HG03039 (cell line): ENCODE results near the gene FBXL13.
"Not testable (repeated sequence)": the region's sequence is repeated elsewhere in the genome, so short reads cannot be mapped to it uniquely, and the experiment has no call there.

Source experiments
- ATAC-seq: cut with Tn5 transposase; IDR thresholded peaks from one replicate; pipeline ENCODE4 v1.9.1; 2021; ENCODE audit warnings: mild to moderate bottlenecking, moderate library complexity; ENCODE audit not compliant: unreplicated experiment

The FBXL13 gene

DNA sequence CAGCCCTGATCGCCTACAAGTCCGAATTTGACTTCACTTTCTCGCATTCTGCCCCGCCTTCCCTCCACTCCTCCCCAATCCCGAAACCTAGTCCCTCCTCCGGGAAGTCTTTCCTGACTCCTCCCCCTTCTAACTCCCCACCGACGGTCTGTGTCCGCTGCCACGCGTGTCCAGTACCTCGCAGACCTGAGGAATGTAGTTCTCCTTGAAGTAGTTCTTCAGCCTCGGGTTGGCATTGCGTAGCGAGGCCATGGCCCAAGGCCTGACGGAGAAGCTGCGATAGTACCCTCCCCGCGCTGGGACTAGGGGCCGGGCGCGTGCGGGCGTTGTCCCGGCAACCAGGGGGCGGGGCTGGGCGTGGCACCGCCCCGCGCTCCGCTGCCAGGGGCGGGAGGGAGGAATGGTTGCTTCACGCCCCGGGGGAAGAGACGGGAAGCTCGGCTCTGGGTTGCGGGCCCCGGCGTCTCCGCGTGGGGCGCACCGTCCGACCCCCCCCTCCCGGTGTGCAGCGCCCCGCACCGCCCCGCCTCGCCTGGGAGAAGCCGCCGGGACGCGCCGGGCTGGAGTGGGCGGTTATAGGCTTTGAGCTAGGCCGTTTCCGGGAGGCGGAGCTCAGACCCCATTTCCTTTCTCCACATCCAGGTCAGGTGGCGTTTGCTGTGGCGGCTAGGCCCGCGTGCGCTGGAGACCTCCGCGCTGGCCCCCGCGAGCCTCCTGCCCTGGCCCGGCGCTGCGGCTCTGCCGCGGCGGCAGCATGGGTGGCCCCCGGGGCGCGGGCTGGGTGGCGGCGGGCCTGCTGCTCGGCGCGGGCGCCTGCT, at the start of gene FBXL13, which contains the start of gene ARMC10:
Gene FBXL13 (minus strand): TSS at position 278 of the 818 bp plus-strand sequence.
Gene ARMC10 (plus strand): TSS at position 622 of the 818 bp plus-strand sequence. CDS start 133 bp downstream, at position 755.
- peak; percentile 90 for ATAC-seq

DNA sequence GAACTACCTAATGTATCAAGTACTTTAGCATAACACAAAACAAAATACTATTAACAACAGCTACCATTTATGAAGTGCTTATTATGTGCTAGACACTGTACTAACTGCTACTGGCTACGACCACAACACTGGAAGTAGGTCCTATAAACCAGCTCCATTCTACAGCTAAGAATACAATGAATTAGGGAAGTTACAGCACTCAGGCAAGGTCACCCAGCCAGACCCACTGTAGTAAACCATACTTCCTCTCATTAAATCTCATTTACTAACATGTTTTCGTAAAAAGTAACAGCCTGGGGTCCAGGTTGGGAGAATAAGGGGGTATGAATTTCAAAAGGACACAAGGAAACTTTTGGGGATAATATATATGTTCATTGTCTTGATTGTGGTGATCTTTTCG, 48.9 kb upstream of the FBXL13 start:
- no peak for ATAC-seq

DNA sequence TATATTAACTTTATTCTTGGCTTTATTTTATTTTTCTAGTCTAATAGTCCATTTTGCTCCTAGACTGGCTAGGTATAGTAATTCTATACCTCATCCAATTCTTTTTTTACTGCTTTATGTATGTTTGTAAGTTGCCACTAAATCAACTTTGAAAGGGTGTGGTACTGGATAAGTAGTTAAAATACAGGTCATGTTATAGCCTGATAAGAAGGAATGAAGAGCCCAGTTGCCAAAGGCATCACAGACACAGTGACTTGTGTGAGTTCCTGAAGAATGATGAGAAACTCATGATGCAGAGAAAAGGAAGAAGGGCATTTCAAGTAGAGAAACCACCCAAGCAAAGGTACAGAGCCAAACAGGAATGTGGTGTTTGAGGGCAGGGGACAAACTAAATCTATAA, 47.0 kb upstream of the FBXL13 start:
- ATAC-seq: no peak

DNA sequence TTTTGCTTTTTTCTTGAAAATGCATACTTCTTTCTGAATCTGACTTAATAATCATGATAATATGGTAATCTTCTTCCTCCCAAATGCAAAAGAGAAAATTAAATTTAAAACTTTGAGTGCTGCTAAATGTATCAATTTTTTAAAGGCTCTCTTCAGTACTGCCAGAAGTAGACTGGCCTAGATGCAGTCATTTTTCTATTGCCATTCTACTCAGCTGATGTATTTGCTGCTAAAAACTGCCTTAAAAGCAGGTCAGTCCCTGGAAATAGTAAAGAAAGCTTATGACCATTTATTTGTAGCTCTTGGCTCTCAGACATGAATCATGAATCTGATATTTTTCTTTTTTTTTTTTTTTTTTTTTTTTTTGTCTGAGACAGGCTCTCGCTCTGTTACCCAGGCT, 45.8 kb upstream of the FBXL13 start:
- ATAC-seq: no peak

GRCh38 chr7:103119791-103120291, 45.2 kb upstream of the FBXL13 start:
- no peak for ATAC-seq

- ATAC-seq: no peak
Observed at GRCh38 chr7:103117465-103117864, 42.9 kb upstream of the FBXL13 start.

GRCh38 chr7:103116991-103117390, 42.4 kb upstream of the FBXL13 start:
- ATAC-seq: no peak

- ATAC-seq: no peak
Observed at GRCh38 chr7:103116511-103116910, 41.9 kb upstream of the FBXL13 start.

GRCh38 chr7:103115771-103116170, 41.2 kb upstream of the FBXL13 start:
- no peak for ATAC-seq

DNA sequence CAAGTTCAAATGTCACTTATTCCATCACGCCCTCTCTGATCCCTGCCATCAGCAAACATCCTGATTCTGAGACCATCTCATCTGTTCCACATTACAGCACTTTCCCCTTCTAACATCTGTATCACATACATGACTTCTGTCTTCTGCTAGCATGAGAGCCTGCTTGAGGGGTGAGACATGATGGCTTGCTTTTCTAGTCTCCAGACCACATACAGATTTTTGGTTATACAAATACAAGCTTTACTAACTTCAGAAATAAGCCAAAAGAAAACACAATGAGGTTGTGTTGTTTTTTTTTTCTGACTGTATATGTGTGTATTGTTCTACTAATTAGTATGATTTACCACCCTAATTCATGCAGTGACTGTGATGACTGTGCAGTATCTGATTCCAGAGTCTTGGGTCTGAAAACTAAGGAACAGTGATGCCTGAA, 40.0 kb upstream of the FBXL13 start:
- ATAC-seq: no peak

DNA sequence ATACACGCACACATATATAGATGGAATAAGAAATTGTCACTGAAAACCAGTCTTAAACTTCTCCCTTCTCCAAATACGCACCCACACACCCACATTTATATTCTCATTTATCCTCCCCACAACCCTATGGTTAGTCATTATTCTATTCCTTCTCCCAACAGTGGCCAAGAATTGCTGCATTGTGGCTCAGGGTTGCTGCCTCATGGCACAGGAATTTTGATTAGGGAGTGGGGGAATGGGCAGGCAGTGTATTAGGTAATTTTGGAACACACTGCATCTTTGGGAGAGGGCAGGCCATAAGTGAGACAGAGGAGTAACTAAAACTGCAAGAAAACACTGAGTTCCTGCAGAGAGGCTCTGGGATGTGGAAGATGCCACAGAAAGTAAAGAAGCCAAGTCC, 38.6 kb upstream of the FBXL13 start:
- no peak for ATAC-seq

DNA sequence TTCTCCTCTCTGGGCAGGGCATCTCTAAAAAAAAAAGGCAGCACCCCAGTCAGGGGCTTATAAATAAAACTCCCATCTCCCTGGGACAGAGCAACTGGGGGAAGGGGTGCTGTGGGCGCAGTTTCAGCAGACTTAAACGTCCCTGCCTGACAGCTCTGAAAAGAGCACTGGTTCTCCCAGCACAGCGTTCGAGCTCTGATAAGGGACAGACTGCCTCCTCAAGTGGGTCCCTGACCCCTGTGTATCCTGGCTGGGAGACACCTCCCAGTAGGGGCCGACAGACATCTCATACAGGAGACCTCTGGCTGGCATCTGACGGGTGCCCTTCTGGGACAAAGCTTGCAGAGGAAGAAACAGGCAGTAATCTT, 32.1 kb upstream of the FBXL13 start:
- ATAC-seq: not testable (repeated sequence)

- ATAC-seq: no peak
Observed at GRCh38 chr7:103106005-103106702, 31.6 kb upstream of the FBXL13 start.

- ATAC-seq: no peak
Observed at GRCh38 chr7:103101543-103101942, 26.9 kb upstream of the FBXL13 start.

- no peak for ATAC-seq
Observed at GRCh38 chr7:103100348-103100747, 25.8 kb upstream of the FBXL13 start.

DNA sequence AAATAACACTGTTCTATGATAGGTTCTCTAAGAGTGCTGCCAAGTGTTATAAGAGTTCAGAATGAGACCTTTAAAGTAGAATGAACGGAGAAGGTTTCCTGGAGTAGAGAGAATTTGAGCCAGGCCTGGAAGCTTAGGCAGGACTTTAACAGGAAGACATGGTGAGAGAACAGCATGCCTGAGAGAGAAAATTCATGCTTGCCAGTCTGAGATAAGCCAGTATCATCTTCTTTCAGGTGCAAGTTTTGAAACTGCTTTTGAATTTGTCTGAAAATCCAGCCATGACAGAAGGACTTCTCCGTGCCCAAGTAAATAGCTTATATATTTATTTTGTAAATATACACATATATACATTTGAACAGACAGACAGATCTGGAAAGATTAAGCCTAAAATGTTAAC, 22.4 kb upstream of the FBXL13 start:
- ATAC-seq: no peak

- not testable (repeated sequence) for ATAC-seq
Observed at GRCh38 chr7:103095558-103095957, 21.0 kb upstream of the FBXL13 start.

- no peak for ATAC-seq
Observed at GRCh38 chr7:103094102-103094501, 19.5 kb upstream of the FBXL13 start.

- ATAC-seq: no peak
Observed at GRCh38 chr7:103093429-103093828, 18.8 kb upstream of the FBXL13 start.

- ATAC-seq: not testable (repeated sequence)
Observed at GRCh38 chr7:103092321-103092720, 17.7 kb upstream of the FBXL13 start.

DNA sequence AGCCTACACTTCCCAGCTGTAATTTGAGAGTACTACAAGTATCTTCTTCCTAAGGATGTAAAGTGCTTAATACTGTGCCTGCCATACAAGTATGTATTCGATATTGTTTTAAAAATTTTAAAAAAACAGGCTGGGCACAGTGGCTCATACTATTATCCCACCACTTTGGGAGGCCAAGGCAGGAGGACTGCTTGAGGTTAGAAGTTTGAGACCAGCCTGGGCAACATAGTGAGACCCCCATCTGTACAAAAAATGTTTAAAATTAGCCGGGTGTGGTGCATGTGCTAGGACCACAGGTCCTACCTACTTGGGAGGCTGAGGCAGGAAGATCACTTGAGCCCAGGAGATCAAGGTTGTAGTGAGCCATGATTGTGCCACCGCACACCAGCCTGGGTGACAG, 8.6 kb upstream of the FBXL13 start:
- no peak for ATAC-seq

GRCh38 chr7:103082497-103082896, 7.9 kb upstream of the FBXL13 start:
- ATAC-seq: no peak
